Measurements from ENCODE around the gene HNRNPU.
A peak's percentile ranks its signal among the peaks of the same experiment; 100 is the strongest.

Gene HNRNPU

DNA sequence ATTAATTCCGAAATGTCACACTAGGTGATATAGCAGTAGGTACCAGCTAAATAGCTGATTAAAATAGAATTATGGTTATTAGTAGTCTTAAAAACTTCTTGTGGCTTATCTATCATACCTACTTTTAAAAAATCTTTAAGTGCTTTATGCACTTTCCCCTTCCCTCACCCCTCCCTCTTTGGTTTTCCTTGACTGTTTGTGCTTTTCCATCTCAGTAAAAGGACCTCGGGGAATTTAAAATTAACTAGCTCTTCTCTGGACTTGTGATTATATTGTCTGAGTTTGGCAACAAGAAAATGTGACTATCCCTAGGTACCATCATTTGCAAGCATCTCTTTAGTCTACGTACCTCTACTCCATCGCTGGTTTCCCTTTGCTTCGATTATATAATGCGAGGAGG, 17.7 kb downstream of the HNRNPU start:
- Histone ChIP-seq H3K4me3 (ENCODE audit: low read length) (no peak overlapping the region), H3K4me1 (ENCODE audit: control insufficient read depth, low read depth, low read length) (no peaks in the 10 kb centered on the region), H3K9ac (ENCODE audit: low read length) (no peak overlapping the region), H3K9me3 (ENCODE audit: control insufficient read depth, low read depth, low read length) (no peaks in the 10 kb centered on the region), H3K27me3 (ENCODE audit: control insufficient read depth, insufficient read depth, low read length) (no peaks in the 10 kb centered on the region), H3K36me3 (ENCODE audit: control insufficient read depth, low read depth, low read length) (peaks cover 98% of the 10 kb centered on the region), H3K27ac (ENCODE audit: low read length) (no peak overlapping the region)

DNA sequence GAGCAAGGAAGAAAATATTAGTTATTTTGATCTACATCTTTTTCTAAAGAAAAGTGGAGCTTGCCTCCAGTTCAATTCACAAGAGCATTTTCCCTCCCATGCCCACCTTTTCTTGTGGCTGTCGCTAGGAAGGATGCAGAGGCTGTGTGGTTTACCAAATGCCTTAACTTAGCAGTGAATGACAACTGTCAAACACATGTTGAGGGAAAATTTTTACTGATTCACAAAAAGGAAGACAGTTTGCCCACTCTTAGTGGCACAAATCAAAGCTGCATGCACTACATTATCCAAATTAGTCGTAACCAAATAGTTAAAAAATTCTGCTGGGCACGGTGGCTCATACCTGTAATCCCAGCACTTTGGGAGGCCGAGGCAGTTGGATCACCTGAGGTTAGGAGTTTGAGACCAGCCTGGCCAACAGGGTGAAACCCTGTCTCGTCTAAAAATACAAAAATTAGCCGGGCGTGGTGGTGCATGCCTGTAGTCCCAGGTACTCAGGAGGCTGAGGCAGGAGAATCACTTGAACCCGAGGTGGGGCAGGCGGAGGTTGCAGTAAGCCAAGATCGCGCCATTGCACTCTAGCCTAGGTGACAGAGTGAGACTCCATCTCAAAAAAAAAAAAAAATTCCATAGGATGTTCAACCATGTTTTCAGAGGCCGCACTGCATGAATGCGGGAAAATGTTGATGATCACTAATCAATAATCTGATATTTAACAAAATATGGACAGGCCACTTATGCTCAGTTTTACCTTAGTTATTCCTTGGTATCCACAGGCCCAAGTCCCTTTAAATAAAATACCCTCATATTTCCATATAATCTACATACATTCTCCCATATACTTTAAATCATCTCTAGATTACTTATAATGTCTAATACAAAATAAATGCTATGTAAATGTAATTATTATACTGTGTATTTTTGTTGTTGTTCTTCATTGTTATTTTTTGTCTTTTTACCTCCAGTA, 19.9 kb downstream of the HNRNPU start:
- Histone ChIP-seq H3K27me3 (ENCODE audit: control insufficient read depth, insufficient read depth, low read length) (no peaks in the 10 kb centered on the region), H3K36me3 (ENCODE audit: control insufficient read depth, low read depth, low read length) (peaks cover 89% of the 10 kb centered on the region), H3K9ac (ENCODE audit: low read length) (no peak overlapping the region), H3K27ac (ENCODE audit: low read length) (no peak overlapping the region), H3K4me1 (ENCODE audit: control insufficient read depth, low read depth, low read length) (no peaks in the 10 kb centered on the region), H3K4me3 (ENCODE audit: low read length) (no peak overlapping the region), H3K9me3 (ENCODE audit: control insufficient read depth, low read depth, low read length) (no peaks in the 10 kb centered on the region)

DNA sequence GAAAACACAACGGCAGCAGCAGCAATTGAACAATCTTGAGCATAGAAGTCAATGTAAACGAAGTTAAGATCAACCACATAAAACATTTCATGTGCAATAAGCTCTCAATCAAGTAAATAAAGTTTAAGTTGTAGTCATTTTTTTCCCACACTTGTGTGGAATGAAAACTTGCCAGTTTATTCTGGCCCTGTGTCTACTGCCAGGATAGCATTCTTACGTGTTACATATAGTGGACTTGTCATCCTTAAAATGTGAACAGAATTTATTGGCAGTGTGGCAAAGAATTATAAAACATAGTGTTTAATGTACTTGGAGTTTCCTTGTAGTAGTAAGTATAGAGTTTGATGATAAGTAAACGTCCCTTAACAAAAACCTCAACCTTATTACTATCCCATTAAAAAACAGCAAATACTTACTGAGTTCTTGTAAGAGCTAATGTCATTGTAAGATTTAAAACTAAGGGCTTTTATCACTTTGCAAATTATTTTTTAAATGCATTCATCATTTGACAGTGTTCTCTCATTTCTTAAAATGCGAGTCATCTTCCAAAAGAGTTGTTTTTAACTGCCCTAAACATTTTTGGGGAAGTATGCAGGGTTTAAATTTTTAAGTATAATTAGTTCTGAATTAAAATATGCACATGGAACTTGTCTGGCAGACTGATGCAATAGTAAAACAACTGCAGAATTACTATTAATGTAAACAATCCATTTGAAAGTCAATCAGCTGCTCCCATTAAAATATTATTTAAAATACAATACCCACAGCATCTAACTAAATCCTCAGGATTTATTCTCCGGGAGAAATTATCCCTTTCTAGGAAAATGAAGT, 21.0 kb downstream of the HNRNPU start:
- Histone ChIP-seq H3K27ac (ENCODE audit: low read length) (no peak overlapping the region), H3K4me3 (ENCODE audit: low read length) (no peak overlapping the region), H3K9me3 (ENCODE audit: control insufficient read depth, low read depth, low read length) (no peaks in the 10 kb centered on the region), H3K27me3 (ENCODE audit: control insufficient read depth, insufficient read depth, low read length) (no peaks in the 10 kb centered on the region), H3K36me3 (ENCODE audit: control insufficient read depth, low read depth, low read length) (peaks cover 80% of the 10 kb centered on the region), H3K4me1 (ENCODE audit: control insufficient read depth, low read depth, low read length) (no peaks in the 10 kb centered on the region), H3K9ac (ENCODE audit: low read length) (no peak overlapping the region)

DNA sequence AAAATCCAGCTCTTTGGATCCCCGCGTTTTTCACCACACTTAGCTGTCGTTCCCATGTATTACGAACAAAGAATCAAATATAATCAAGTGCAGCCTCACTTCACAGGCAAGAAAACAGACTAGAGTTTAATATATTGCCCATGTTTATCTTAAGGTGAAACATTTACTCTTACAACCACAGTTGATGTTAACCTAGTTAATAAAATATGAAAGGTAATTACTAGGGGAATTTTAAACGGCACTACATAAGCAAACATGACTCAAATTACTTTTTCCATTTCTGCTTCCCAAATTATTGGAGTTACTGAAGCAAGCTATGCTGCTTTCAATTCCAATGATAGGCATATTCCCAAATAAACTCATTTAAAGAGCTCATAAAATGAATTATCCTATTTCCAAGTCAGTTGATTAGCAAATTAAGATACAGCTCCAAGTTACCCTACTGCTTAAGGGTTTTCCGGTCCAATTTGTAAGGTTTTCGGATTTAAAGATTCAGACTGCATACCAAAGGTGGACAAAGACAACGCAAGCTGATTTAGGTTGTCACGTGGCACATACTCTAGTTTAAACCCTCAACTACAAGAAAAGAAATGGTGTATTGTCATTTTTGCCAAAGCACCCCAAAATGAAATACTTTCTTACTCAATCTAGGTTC, 22.9 kb downstream of the HNRNPU start:
- Histone ChIP-seq H3K36me3 (ENCODE audit: control insufficient read depth, low read depth, low read length) (peaks cover 60% of the 10 kb centered on the region), H3K4me1 (ENCODE audit: control insufficient read depth, low read depth, low read length) (peaks cover 14% of the 10 kb centered on the region), H3K9ac (ENCODE audit: low read length) (no peak overlapping the region), H3K27ac (ENCODE audit: low read length) (no peak overlapping the region), H3K9me3 (ENCODE audit: control insufficient read depth, low read depth, low read length) (no peaks in the 10 kb centered on the region), H3K27me3 (ENCODE audit: control insufficient read depth, insufficient read depth, low read length) (no peaks in the 10 kb centered on the region), H3K4me3 (ENCODE audit: low read length) (no peak overlapping the region)

DNA sequence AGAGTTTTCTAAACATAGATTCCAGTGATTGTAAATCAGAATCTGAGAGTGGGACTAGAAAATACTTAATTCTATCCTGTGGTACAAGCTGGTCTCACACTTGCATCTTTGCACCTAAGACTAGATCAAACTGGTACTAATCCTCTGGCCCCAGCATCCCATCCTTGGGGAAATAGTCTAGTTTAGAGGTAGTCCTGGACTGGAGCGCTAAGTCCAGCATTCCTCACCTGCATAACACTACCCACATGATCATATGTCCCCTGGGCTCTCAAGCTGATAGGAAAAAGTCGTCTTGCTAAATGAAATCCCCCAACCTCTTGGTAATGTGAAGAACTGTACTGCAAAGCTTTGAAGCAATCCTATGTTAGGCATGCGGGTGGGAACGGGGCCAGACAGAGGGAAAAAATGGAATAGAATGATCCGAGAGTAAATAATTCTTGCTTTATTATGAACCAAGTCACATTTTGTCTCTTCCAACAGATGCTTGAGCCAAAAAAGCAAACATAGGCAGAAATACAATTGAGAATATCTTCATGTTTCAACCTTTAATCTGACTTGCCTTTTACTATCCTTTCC, 24.0 kb downstream of the HNRNPU start:
- Histone ChIP-seq H3K36me3 (ENCODE audit: control insufficient read depth, low read depth, low read length) (peaks cover 49% of the 10 kb centered on the region), H3K4me1 (ENCODE audit: control insufficient read depth, low read depth, low read length) (peaks cover 14% of the 10 kb centered on the region), H3K27ac (ENCODE audit: low read length) (no peak overlapping the region), H3K27me3 (ENCODE audit: control insufficient read depth, insufficient read depth, low read length) (no peaks in the 10 kb centered on the region), H3K4me3 (ENCODE audit: low read length) (no peak overlapping the region), H3K9ac (ENCODE audit: low read length) (no peak overlapping the region), H3K9me3 (ENCODE audit: control insufficient read depth, low read depth, low read length) (no peaks in the 10 kb centered on the region)

DNA sequence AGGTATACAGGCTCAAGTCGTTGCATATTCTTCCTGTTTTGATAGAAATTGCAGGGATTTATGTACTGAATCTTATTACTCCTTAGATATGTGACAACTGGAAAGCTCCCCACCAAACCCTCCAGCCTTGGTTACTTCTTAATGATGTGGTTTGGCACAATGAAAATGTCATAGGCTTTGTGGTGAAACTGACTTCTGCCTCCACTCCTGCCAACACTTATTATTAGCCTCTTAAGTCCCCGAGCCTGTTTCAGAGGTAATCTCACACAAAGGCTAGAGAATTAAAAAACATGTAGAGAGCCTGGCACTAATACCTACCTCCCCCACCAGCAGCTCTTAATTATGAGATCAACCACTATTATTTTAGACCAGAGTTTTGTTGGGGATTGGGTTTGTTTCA, 24.7 kb downstream of the HNRNPU start:
- no peak overlapping the region for H3K9ac ChIP-seq (ENCODE audit: low read length)
- no peaks in the 10 kb centered on the region for H3K9me3 ChIP-seq (ENCODE audit: control insufficient read depth, low read depth, low read length)
- no peak overlapping the region for H3K27ac ChIP-seq (ENCODE audit: low read length)
- H3K4me3 ChIP-seq (ENCODE audit: low read length) = no peak overlapping the region
- H3K4me1 ChIP-seq (ENCODE audit: control insufficient read depth, low read depth, low read length) = peaks cover 14% of the 10 kb centered on the region
- peaks cover 43% of the 10 kb centered on the region for H3K36me3 ChIP-seq (ENCODE audit: control insufficient read depth, low read depth, low read length)
- H3K27me3 ChIP-seq (ENCODE audit: control insufficient read depth, insufficient read depth, low read length) = no peaks in the 10 kb centered on the region

DNA sequence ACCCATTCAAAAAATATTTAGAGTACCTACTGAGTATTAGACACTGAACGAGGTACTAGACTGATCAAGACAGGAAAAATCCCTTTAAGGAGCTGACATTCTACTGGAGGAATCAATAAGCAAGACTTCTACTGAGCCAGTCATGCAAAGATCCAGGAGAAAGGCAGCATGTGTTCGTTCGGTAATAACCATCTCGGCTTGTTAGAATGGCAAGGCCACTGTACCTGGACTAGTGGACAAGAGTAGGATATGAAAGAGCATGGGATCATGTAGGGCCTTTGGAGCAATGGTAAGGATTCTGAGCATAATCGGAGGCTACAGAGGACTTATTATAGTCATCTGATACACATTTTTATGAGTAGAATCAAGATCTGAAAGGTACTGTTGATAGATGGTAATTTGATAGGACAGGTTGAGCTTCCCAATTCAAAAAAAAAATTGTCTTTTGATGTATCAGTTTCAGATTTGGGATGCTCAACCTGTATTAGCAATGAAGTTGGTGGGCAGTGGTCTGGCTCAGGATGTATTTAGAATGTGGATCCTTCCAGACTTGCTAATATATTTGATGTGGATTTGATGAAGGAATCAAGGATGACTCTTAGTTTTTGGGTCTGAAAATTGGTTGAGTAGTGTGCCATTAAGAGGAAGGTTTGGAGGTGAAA, 26.6 kb downstream of the HNRNPU start:
- Histone ChIP-seq H3K36me3 (ENCODE audit: control insufficient read depth, low read depth, low read length) (peaks cover 24% of the 10 kb centered on the region), H3K9me3 (ENCODE audit: control insufficient read depth, low read depth, low read length) (no peaks in the 10 kb centered on the region), H3K9ac (ENCODE audit: low read length) (peak overlapping the region; percentile 98), H3K4me3 (ENCODE audit: low read length) (peak overlapping the region; percentile 99), H3K27me3 (ENCODE audit: control insufficient read depth, insufficient read depth, low read length) (no peaks in the 10 kb centered on the region), H3K4me1 (ENCODE audit: control insufficient read depth, low read depth, low read length) (peaks cover 23% of the 10 kb centered on the region), H3K27ac (ENCODE audit: low read length) (no peak overlapping the region)

DNA sequence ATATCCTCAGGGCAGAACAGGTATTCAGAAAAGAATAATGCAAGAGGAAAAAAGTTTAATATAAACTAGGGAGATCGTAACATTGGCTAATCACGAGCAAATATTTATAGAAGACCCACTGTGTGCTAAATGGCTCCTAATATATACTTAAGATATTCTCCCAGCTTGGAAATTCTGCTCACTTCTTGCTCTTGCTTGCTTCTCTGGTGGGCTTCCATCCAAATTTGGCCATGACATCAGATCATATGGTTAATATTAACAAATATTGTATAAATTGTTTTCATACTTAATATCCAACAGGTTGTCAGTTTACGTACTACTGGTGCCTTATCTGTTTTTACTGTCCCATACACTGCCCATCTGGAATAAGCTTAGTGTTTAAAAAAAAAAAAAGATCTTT, 27.8 kb downstream of the HNRNPU start:
- Histone ChIP-seq H3K36me3 (ENCODE audit: control insufficient read depth, low read depth, low read length) (peaks cover 12% of the 10 kb centered on the region), H3K4me3 (ENCODE audit: low read length) (peak overlapping the region; percentile 99), H3K27ac (ENCODE audit: low read length) (peak overlapping the region; percentile 97), H3K9me3 (ENCODE audit: control insufficient read depth, low read depth, low read length) (no peaks in the 10 kb centered on the region), H3K27me3 (ENCODE audit: control insufficient read depth, insufficient read depth, low read length) (no peaks in the 10 kb centered on the region), H3K9ac (ENCODE audit: low read length) (peak overlapping the region; percentile 98), H3K4me1 (ENCODE audit: control insufficient read depth, low read depth, low read length) (peaks cover 23% of the 10 kb centered on the region)

DNA sequence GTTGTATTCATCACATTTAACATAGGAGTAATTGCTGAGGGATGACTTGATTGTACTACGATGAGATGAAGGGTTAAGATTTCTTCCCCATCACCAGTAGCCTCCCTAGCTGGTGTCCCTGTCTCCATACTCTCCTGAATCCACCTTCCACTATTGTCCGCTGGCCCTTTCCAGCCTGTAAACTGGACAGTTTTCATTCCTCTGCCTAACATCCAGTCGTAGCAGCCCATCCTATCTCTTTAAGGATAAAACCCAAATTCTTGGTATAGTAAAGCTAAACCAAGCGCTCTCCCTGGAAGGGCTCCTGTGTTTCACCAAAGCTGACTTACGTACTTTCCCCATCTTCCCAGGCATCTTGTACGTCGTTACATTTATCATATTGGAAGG, 28.2 kb downstream of the HNRNPU start:
- Histone ChIP-seq H3K4me1 (ENCODE audit: control insufficient read depth, low read depth, low read length) (peaks cover 23% of the 10 kb centered on the region), H3K9ac (ENCODE audit: low read length) (peak overlapping the region; percentile 98), H3K36me3 (ENCODE audit: control insufficient read depth, low read depth, low read length) (peaks cover 8% of the 10 kb centered on the region), H3K4me3 (ENCODE audit: low read length) (peak overlapping the region; percentile 99), H3K27me3 (ENCODE audit: control insufficient read depth, insufficient read depth, low read length) (no peaks in the 10 kb centered on the region), H3K27ac (ENCODE audit: low read length) (peak overlapping the region; percentile 97), H3K9me3 (ENCODE audit: control insufficient read depth, low read depth, low read length) (no peaks in the 10 kb centered on the region)

DNA sequence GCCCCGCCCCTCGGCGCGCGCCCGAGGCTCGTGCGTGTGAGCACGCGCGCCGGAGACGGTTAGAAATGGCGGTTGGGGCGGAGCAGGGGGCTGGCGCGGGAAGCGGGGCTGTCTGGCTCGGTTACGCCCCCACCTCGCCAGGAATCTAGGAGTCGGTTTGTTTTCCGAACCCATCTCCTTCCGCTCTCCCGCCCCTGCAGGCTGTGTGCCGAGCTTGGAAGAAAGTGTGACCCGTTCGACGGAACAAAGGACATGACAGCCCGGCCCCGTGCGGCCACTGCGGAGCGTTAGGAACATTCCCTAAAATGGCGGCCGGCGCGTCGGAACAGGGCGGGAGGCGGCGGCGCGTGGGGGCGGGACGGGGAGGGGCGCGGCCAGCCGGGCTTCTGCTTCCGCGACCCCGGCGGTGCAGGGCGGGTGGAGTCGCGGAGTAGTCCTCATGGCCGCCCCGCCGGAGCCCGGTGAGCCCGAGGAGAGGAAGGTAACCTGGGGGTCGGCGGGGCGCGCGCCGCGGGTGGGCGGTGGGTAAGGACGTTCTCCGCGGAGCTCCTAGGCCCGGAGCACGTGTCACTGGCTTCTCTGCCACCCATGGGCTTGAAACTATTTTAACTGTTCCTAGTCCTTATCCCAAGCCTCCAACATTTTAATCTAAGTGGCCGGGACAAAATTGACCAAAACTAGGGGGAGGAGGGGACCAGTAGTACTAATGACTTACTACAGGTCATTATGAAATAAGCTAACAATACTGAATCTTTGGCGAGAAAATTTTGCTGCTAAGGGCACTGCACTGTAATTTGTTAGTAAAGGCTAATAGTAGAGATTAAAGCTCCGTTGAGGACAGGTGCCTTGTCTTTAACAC, 28.8 kb downstream of the HNRNPU start, which contains the start of gene COX20:
Gene COX20 (plus strand): TSS at position 383 of the 859 bp plus-strand sequence. CDS start 57 bp downstream, at position 440.
- Histone ChIP-seq H3K27ac (ENCODE audit: low read length) (peak within 1 kb of the TSS; percentile 97), H3K4me3 (ENCODE audit: low read length) (peak within 1 kb of the TSS; percentile 99), H3K9me3 (ENCODE audit: control insufficient read depth, low read depth, low read length) (no peaks in the 10 kb centered on the region), H3K36me3 (ENCODE audit: control insufficient read depth, low read depth, low read length) (peaks cover 1% of the 10 kb centered on the region), H3K4me1 (ENCODE audit: control insufficient read depth, low read depth, low read length) (peaks cover 23% of the 10 kb centered on the region), H3K27me3 (ENCODE audit: control insufficient read depth, insufficient read depth, low read length) (no peaks in the 10 kb centered on the region), H3K9ac (ENCODE audit: low read length) (peak within 1 kb of the TSS; percentile 98)

Data from iPS-18a (cell line).